GM12872 (cell line): Measurements from ENCODE around the gene ANKS1B.

Experiments used
- TF ChIP-seq, protein P1 (sequence below): IDR thresholded peaks from 3 replicates; pipeline ENCODE4 v1.5.1; 2011; ENCODE audit warnings: low read depth, mild to moderate bottlenecking, low read length, moderate library complexity; ENCODE audit not compliant: insufficient read depth

The ANKS1B gene

DNA sequence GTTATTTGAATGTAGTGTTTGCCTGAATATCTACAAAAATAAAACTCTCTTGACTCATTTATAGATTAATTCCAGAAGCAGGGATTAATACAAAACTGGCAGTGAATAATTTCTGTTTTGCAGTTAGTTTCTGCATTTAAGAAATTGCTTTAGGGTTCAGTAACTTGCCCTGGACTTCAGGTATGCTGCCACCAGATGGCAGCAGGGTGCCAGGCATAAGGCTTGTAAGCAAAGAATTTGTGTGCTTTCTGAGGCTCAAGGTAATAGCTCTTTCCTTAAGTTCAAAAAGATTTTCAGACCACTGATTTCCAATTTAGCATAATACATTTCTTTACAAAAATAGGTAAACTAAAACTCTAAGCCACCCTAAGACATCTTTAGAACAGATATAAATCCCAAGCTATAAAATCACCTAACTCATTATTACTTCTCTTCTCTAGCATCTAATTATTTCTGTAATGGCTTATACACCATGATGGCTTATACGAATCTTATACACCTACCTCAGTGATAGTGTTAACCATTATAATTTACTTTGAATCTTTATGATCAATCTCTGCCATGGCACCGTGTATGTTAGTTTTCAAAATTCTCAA is 941.3 kb downstream of the ANKS1B start:
- TF ChIP-seq, protein P1, sequence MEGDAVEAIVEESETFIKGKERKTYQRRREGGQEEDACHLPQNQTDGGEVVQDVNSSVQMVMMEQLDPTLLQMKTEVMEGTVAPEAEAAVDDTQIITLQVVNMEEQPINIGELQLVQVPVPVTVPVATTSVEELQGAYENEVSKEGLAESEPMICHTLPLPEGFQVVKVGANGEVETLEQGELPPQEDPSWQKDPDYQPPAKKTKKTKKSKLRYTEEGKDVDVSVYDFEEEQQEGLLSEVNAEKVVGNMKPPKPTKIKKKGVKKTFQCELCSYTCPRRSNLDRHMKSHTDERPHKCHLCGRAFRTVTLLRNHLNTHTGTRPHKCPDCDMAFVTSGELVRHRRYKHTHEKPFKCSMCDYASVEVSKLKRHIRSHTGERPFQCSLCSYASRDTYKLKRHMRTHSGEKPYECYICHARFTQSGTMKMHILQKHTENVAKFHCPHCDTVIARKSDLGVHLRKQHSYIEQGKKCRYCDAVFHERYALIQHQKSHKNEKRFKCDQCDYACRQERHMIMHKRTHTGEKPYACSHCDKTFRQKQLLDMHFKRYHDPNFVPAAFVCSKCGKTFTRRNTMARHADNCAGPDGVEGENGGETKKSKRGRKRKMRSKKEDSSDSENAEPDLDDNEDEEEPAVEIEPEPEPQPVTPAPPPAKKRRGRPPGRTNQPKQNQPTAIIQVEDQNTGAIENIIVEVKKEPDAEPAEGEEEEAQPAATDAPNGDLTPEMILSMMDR, result peak; percentile 86

DNA sequence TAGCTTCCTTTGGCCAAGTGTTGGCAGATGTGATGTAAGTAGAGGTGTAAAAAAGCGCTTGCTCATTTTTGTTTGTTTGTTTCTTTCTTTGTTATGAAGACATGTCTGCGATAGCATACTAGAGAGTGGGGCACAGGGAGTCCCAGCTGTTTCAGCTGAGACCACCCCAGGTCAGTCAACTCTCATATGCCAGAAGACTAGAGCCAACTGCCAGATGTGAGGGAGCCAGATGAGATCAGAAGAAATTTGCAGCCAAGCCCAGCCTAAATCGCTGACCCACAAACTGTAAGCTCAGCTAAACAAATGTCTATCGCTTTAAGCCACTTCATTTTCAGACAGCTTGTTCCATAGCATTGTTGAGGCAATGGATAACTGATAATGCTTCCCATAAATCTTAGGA is 942.5 kb downstream of the ANKS1B start:
- TF ChIP-seq, protein P1, result no peak

DNA sequence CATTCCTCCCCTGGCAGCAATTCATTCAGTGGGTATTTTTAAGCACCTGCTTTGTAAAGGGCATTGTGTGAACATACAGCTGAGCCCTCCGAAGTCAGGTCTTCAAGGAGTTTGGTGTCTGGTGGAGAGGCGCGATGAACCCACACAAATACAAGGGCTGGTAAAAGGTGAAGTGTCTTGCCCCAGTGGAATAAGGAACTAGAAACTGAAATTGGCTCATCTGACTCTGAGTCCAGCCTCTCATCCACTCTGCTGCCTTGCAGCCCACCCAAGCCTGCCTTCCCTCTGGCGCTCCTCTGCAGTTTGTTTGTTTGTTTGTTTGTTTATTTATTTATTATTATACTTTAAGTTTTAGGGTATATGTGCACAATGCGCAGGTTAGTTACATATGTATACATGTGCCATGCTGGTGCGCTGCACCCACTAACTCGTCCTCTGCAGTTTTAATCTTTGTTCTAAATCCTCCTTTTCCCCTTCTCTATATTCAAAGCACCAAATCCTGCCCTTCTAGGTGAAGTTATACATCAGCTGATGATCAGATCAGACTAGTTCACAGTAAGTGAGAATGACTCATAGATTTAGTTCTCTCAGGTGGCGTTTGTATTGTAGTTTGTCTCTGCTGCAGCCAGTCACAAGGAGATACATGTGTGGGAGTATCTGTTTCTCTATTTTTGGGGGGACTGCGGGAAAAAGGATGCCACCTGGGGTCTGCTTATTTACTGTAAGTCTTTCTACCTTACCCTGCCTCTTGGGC is 945.2 kb downstream of the ANKS1B start:
- TF ChIP-seq, protein P1, result no peak

DNA sequence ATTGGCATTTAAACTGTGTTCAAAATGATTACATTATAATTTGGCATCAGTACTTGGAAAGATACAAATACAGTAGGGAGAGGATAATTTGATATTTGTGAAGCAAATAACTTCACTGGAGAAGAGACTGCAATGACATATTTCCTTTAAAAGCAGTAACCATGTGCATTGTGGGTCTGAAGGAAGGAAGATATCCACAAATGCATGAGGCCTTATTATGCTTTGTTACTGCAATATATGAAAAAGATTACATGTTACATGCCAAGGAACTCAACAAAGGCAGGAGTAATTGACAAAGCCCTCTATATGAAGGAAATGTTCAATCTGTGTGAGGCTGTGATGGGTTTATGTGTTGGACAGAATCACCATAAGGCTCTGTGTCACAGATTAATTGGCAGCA is 948.2 kb downstream of the ANKS1B start:
- TF ChIP-seq, protein P1, result no peak

DNA sequence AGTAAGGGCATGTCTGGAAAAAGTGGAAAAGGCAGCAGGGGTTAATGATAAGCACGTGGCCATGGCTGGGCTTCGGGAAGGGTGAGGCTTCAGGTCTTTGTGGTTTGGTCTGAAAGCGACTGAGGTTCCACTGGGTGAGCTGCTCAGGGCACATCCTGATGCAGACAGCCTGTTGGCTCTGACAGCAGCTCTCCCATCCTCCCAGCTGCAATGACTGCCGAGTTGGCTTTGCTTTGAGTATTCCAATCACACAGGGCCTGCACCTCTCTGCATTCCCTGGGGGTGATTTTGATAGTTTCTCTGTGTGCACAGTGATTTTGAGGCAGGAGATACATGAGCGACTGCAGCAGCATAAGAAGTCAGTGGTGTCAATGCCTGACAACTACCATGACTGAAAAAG is 948.9 kb downstream of the ANKS1B start:
- TF ChIP-seq, protein P1, result no peak

DNA sequence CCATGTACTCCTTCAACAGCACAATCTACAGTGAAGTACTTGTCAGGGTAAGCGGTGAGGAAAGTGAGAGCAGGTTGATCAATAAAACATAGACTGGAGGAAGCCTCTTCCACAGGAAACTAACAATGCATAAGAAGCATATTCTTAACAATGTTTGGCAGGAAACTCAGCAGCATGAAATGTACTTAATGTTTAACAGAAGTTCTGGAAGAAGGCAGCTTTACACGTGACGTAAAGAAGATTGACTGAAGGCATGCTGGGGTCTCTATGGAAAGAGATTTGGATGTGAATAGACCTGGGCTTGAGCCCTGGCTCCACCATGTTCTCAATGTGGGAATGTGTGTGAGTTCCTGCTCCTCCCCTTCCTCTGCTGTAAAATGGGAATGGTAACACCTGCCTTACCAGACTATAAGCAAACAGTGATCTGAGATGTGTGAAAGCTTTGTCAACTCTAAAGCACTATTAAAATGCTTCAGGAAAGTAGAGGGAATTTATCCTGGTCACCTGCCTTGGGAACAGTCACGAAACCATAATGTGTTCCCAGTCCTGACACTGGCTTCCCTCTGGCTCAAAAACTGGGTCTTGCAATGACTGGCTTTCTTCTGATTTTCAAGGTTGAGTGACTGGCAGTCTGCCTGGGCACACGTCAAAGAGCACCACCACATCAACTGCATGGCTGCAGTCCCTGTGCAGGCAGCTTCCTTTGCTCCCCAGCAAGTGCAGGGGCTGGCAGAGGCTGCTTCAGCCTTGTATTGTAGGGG is 955.0 kb downstream of the ANKS1B start:
- TF ChIP-seq, protein P1, result no peak

DNA sequence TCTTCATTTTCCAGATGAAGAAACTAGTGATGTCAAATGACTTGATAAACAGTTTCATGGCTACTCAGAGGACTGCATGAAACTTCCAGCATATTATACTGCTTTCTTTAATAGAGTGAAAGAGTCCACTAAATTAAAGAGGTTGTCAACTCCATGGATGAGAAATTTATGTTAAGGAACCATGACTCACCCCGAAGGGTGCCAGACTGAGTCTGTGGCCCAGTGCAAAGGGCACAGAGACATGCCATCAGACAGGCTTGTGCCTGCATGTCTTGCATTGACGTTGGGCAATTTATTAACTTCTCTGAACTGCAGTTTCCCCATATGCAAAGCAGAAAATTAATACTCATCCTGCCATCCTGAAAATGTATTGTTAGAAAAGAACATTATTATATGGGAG is 957.3 kb downstream of the ANKS1B start:
- TF ChIP-seq, protein P1, result no peak
